ENCODE measurements around the gene RPS6KA1. TPM values are rescaled to one million over a fixed set of nuclear protein-coding genes. Genes with fewer than 3 reads are reported as not detected.
A peak's percentile ranks its signal among the peaks of the same experiment; 100 is the strongest.

Gene RPS6KA1
- total and polyA plus RNA-seq, 10 of the 15 experiments (the other 5 are each of a cell fraction or from before 2014, with no cell fraction given) = 5.0 to 136 (median 91.5) TPM

- TF ChIP-seq BCL3 (IDR thresholded peaks at IDR 0.05; ENCODE audit: borderline replicate concordance, insufficient read depth, low read depth, low read length, poor library complexity, severe bottlenecking) (no peak), PAX8 (IDR thresholded peaks at IDR 0.05) (no peak), RUNX3 (IDR thresholded peaks at IDR 0.05; ENCODE audit: low read length) (no peak), ZBTB11 (CRISPR knock-in tag; IDR thresholded peaks at IDR 0.05) (no peak), MEF2B (IDR thresholded peaks at IDR 0.05; ENCODE audit: partially characterized antibody, poor library complexity, severe bottlenecking) (peak; percentile 64), EP300 (IDR thresholded peaks at IDR 0.05; ENCODE audit: borderline replicate concordance in 1 of 2, control insufficient read depth in 1 of 2, low read depth in 2 of 2, low read length in 2 of 2) (peak in 1 of 2 experiments; percentile 59; a peak in 3 of 4 replicates), ZSCAN29 (IDR thresholded peaks at IDR 0.05) (peak; percentile 39; the same call in 1 of the 2 replicates), CHD2 (IDR thresholded peaks at IDR 0.05; ENCODE audit: borderline replicate concordance, low read depth, low read length) (peak; percentile 86), SMAD5 (IDR thresholded peaks at IDR 0.05; ENCODE audit: low read depth) (peak; percentile 46; the same call in 1 of the 2 replicates), NBN (IDR thresholded peaks at IDR 0.05) (peak; percentile 92), TARDBP (IDR thresholded peaks at IDR 0.05; ENCODE audit: borderline replicate concordance) (peak; percentile 18; the same call in 1 of the 2 replicates), ZNF217 (IDR thresholded peaks at IDR 0.05) (peak; percentile 31; the same call in 1 of the 2 replicates), SIX5 (IDR thresholded peaks at IDR 0.05; ENCODE audit: low read depth, low read length, severe bottlenecking) (no peak), TBL1XR1 (IDR thresholded peaks at IDR 0.05; ENCODE audit: low read depth, low read length) (peak; percentile 81), RFX5 (IDR thresholded peaks at IDR 0.05; ENCODE audit: low read depth, low read length) (no peak)
- TF ChIP-seq, protein P1, sequence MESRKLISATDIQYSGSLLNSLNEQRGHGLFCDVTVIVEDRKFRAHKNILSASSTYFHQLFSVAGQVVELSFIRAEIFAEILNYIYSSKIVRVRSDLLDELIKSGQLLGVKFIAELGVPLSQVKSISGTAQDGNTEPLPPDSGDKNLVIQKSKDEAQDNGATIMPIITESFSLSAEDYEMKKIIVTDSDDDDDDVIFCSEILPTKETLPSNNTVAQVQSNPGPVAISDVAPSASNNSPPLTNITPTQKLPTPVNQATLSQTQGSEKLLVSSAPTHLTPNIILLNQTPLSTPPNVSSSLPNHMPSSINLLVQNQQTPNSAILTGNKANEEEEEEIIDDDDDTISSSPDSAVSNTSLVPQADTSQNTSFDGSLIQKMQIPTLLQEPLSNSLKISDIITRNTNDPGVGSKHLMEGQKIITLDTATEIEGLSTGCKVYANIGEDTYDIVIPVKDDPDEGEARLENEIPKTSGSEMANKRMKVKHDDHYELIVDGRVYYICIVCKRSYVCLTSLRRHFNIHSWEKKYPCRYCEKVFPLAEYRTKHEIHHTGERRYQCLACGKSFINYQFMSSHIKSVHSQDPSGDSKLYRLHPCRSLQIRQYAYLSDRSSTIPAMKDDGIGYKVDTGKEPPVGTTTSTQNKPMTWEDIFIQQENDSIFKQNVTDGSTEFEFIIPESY (IDR thresholded peaks at IDR 0.05) = no peak
- TF ChIP-seq, protein P2, sequence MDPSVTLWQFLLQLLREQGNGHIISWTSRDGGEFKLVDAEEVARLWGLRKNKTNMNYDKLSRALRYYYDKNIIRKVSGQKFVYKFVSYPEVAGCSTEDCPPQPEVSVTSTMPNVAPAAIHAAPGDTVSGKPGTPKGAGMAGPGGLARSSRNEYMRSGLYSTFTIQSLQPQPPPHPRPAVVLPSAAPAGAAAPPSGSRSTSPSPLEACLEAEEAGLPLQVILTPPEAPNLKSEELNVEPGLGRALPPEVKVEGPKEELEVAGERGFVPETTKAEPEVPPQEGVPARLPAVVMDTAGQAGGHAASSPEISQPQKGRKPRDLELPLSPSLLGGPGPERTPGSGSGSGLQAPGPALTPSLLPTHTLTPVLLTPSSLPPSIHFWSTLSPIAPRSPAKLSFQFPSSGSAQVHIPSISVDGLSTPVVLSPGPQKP (IDR thresholded peaks at IDR 0.05; ENCODE audit: low read depth, low read length) = peak; percentile 53; the same call in 1 of the 2 replicates
- TF ChIP-seq, protein P3, sequence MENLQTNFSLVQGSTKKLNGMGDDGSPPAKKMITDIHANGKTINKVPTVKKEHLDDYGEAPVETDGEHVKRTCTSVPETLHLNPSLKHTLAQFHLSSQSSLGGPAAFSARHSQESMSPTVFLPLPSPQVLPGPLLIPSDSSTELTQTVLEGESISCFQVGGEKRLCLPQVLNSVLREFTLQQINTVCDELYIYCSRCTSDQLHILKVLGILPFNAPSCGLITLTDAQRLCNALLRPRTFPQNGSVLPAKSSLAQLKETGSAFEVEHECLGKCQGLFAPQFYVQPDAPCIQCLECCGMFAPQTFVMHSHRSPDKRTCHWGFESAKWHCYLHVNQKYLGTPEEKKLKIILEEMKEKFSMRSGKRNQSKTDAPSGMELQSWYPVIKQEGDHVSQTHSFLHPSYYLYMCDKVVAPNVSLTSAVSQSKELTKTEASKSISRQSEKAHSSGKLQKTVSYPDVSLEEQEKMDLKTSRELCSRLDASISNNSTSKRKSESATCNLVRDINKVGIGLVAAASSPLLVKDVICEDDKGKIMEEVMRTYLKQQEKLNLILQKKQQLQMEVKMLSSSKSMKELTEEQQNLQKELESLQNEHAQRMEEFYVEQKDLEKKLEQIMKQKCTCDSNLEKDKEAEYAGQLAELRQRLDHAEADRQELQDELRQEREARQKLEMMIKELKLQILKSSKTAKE (IDR thresholded peaks at IDR 0.05; ENCODE audit: low read depth, poor library complexity, severe bottlenecking) = peak; percentile 77
These were observed 12.5 kb downstream of the RPS6KA1 start (continued) for GRCh38 chr1:26541816-26542711.
